GM12801 (cell line): ENCODE results near the gene E2F2.

Experiments
- TF ChIP-seq, protein P1 (sequence below): IDR thresholded peaks from one replicate; pipeline ENCODE4 v1.5.1; 2011; ENCODE audit warnings: control low read depth; ENCODE audit not compliant: insufficient read length; ENCODE audit errors: extremely low read depth

The E2F2 gene

DNA sequence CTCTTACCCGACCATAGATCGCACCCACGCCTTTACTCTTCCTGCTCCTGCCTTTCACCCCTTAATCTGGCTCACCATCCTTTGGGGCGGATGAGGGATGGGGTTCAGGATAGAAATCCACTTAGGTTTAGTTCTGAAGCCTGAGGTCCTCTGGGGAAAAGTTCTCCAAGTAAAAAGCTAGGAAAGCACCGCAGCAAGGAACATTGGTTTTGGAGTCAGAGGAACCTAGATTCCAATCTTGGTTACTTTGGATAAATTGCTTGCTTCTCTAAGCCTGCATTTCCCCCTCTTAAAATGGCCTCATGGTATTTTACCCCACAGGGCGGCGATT is 46.1 kb downstream of the E2F2 start:
- TF ChIP-seq, protein P1, sequence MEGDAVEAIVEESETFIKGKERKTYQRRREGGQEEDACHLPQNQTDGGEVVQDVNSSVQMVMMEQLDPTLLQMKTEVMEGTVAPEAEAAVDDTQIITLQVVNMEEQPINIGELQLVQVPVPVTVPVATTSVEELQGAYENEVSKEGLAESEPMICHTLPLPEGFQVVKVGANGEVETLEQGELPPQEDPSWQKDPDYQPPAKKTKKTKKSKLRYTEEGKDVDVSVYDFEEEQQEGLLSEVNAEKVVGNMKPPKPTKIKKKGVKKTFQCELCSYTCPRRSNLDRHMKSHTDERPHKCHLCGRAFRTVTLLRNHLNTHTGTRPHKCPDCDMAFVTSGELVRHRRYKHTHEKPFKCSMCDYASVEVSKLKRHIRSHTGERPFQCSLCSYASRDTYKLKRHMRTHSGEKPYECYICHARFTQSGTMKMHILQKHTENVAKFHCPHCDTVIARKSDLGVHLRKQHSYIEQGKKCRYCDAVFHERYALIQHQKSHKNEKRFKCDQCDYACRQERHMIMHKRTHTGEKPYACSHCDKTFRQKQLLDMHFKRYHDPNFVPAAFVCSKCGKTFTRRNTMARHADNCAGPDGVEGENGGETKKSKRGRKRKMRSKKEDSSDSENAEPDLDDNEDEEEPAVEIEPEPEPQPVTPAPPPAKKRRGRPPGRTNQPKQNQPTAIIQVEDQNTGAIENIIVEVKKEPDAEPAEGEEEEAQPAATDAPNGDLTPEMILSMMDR, result no peak

DNA sequence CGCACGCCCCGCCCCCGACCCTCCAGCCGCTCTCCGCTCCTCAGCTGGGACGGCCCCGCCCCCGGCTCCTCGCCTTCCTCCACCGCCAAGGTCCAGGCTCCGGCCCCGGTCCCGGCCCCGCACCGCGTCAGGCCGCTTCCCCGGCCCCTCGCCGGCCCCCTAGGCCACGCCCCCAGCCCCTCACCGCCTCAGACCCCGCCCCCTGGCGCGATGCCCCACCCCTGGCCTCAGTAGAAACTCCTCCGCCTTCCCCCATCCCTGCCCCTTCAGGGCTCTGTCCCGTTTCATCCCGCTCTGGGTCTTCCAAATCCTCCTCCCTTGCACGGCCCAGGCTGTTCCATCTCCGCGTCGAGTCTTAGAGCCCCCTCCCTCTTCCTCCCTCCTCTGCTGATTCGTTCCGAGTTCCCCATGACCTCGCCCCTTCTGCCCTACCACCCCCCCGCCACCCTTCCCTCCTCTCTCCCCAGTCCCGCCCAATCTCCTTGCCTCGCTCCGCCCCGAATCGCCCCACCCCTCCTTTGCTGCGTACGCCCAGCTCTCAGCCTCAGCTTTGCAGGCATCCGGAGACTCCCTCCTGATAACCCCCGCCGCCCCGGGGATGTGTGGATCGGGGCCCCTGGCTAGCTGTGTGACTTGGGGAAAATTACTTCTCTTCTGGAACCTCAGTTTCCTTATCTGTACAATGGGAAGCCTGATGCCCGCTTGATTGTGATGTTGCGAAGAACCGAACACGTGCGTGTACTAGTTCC is 46.6 kb downstream of the E2F2 start:
- TF ChIP-seq, protein P1, result no peak

DNA sequence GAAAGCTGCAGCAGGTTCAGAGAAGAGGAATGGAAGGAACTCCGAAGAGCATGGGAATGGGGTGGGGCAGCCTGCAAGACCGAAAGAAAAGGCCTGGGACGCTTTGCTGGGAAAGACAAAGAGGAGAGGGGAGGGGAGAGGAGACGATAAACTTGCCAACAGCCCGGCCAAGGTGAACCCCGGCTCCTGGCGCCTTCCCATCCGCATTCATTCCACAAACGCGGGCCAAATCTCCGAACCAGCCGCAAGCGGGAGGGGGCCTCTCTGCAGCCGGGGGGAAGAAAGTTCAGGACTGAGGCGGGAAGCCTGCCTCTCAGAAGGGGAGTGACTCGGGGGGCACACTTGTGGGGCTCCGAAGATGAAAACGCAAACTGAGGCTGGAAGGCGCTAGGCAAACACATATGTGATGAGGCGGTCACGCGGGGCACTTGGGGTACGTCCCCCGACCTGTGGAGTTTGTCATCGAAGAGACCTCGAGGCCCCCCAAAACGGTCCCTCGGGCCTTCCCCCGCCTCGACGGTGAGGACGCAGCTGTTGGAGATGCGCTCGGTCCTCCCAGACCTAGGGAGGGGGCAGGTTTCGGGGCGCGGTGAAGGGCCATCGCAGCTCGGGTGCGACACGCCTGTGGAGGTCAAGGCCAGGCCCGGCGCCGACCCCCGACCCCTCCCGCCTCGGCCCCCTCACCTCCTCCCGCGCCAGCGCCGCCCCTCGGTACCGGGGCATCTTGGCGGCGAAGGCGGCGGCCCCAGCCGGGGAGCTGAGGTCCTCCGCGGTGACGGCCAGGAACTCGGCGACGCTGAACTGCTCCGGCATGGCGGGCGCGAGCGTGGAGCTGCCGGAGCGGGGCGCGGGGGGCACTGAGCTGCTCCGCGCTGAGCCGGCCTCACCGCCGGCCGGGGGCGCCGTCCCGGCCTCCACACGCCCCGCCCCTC is 47.4 kb downstream of the E2F2 start, which contains the start of gene ASAP3:
ASAP3 (minus strand) TSS at position 859 of the 932 bp plus-strand sequence; CDS start at position 813, 46 bp downstream.
- TF ChIP-seq, protein P1, result no peak

DNA sequence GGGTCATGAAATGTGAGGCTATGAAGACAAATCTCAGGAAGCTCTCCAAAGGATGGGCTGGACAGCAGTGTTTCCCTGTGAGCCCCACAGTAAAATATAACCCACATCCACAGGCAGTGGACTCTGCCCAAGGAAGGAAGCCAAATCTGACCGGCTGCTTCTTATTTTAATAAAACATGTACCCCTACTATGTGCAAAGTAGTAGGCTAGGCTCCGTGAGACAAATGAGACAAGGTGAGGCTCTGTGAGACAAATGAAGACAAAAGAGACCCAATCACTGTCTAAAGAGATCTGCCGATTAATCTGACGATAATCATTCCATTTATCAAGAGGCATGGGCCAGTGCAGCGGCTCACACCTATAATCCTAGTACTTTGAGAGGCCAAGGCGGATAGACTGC is 49.1 kb downstream of the E2F2 start:
- TF ChIP-seq, protein P1, result no peak

DNA sequence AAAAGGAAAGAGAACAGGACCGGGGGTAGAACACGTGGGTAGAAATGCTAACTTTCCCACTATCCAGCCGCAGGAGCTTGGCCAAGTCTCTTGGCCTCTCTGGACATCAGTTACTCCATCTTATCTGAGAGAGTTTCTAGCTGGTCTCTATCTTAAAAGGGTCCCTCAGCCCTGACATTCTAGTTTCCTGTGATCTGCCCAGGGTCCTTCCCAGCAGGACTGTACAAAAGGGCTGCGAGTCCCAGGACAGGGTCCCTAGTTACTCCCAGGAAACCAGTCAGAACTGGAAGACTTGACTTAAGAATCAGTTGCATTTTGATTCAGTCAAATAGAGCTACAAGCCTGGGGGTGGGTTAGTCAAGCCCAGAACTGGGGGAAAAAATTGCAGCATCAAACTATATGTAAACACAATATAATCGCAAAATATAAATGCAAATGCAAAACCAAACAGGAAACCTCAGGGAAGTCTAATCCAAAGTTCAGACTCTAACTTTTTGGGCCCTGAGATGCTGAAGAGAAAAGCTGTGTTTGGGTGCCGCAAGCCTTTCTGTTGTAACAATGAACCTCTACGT is 49.9 kb downstream of the E2F2 start:
- TF ChIP-seq, protein P1, result no peak

DNA sequence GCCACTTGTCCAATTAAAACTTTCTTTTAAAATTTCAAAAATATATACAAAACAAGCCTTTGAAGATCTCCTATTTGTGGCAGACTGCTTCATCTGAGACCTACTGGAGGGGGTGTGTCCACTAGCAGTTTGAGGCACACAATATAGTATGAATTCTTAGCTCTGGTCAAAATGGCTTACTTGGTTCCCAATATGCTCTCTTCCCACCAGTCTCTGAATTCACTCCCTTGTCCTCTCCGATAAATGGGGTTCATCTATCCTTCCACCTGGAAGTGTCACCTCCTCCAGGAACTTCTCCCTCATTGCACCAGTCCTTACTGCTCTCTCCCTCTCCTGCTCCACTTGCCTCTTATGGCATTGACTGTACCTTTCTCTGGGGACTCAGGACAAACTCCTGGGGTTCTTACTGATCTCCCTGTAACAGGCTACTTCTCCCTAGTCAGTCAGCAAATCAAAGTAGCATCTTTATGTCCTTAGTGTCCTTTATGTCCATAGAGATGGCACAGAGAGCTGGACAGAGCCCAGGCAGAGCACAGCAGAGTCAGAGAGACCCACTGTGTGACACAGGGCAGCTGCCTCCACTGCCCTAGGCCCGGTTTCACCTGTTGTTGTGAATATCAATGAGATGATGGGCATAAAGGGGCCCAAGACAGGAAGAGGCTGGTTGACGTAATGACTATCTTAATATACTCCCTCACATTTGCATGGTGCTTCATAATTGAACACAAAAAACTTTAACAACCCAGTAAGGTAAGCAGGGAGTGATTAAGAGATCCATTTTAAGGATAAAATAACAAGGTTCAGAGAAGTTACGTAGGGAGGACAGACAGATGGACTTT is 50.6 kb downstream of the E2F2 start:
- TF ChIP-seq, protein P1, result no peak
